Activated naive CD4-positive, alpha-beta T cell treated with anti-CD3 and anti-CD28 coated beads for 36 hours (primary cell): ENCODE results near the gene COX7A2L. TPM values are rescaled to one million over a fixed set of nuclear protein-coding genes. Genes with fewer than 3 reads are reported as not detected.

Source experiments
- CTCF ChIA-PET: fragments of 350-600 bp; sonication (Branson Sonifier 250); formaldehyde crosslinking; loops from one replicate; lab custom pipeline; 2021; ENCODE audit warnings: antibody characterized with exemption; lab: Charles Lee
- DNase-seq: peaks from one replicate; pipeline ENCODE4 v3.0.0-alpha.2; 2020
- H3K27ac Mint-ChIP-seq: one replicate; pipeline ENCODE4 v1.8.0; 2021; ENCODE audit warnings: mild to moderate bottlenecking, mixed read lengths
- H3K27me3 Mint-ChIP-seq: one replicate; pipeline ENCODE4 v1.8.0; 2021; ENCODE audit warnings: low read depth, mixed read lengths
- H3K36me3 Mint-ChIP-seq: one replicate; pipeline ENCODE4 v1.8.0; 2021; ENCODE audit warnings: low read depth, mixed read lengths
- H3K4me1 Mint-ChIP-seq: one replicate; pipeline ENCODE4 v1.8.0; 2021; ENCODE audit warnings: low read depth, mixed read lengths
- H3K4me3 Mint-ChIP-seq: one replicate; pipeline ENCODE4 v1.8.0; 2021; ENCODE audit warnings: mild to moderate bottlenecking, moderate library complexity, mixed read lengths
- H3K9me3 Mint-ChIP-seq: one replicate; pipeline ENCODE4 v1.8.0; 2021; ENCODE audit warnings: mixed read lengths
- intact Hi-C: fragments of 100-400 bp; cut with micrococcal nuclease; formaldehyde crosslinking; loops from one replicate; pipeline ENCODE4 v1.15.1; 2023
- total RNA-seq, 2 experiments: library from RNA; stranded (reverse); gene quantifications; one replicate each; pipeline ENCODE4 v1.2.3, GENCODE V29; 2021

COX7A2L gene
- total RNA-seq, 2 experiments from 2014 or later, result 150 to 152 TPM

- Mint-ChIP-seq H3K4me3 (no peak overlapping the region), H3K27ac (no peak overlapping the region), H3K4me1 (peaks cover 11% of the 10 kb centered on the region), H3K27me3 (no peaks in the 10 kb centered on the region), H3K9me3 (no peaks in the 10 kb centered on the region), H3K36me3 (peaks cover 21% of the 10 kb centered on the region)
- DNase-seq, result no peak
- CTCF ChIA-PET, result interaction anchor here (0.6 to 1.1 kb wide), 4 partner anchors 63 to 477 kb away, joined by 3 to 9 read pairs (median 4); no protein-coding TSS in a partner anchor
- intact Hi-C loops, result no loop called here
Measured at GRCh38 chr2:42324244-42324643, 36.8 kb downstream of the COX7A2L start.

DNA sequence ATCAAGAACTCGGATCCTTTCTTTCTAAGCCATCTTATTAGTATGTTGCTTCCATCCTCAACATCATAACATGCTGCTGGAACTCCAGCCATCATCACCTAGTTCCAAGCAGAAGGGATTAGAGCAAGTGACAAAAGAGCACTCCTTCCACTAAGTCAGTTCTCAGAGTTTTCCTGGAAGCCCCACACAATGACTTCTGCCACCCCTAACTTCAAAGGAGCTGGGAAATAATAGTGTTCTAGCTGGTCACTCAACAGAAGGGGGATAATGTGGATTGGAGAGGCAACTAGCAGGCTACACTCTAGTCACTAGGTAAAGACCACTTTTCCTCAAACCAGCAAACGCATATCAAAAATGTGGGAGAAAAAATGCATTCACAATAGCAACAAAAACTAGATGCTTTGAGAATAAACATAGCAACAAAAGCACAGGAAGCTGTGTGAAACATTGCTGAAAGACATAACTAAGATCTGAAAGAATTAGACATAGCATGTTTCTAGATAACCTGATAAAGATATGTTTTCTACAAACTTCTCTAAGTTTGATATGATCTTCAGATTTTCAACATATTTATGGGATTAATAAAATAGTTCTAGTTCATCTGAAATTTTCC lies 39.5 kb downstream of the COX7A2L start:
- Mint-ChIP-seq H3K9me3 (no peaks in the 10 kb centered on the region), H3K27ac (peak overlapping the region; percentile 59), H3K27me3 (no peaks in the 10 kb centered on the region), H3K4me1 (peaks cover 18% of the 10 kb centered on the region), H3K36me3 (peaks cover 27% of the 10 kb centered on the region), H3K4me3 (no peak overlapping the region)
- no peak for DNase-seq
- CTCF ChIA-PET, result interaction anchor here (1.6 kb wide), 1 partner anchor 235 kb away, joined by 3 read pairs; no protein-coding TSS in a partner anchor
- intact Hi-C loops, result no loop called here

GRCh38 chr2:42319265-42319664 lies 41.8 kb downstream of the COX7A2L start:
- no peak for DNase-seq
- peaks cover 24% of the 10 kb centered on the region for H3K36me3 Mint-ChIP-seq
- CTCF ChIA-PET, result interaction anchor here (1.2 kb wide), 1 partner anchor 9 kb away, joined by 8 read pairs; no protein-coding TSS in a partner anchor
- H3K4me3 Mint-ChIP-seq, result no peak overlapping the region
- H3K9me3 Mint-ChIP-seq, result no peaks in the 10 kb centered on the region
- no peaks in the 10 kb centered on the region for H3K27me3 Mint-ChIP-seq
- no peak overlapping the region for H3K27ac Mint-ChIP-seq
- peaks cover 31% of the 10 kb centered on the region for H3K4me1 Mint-ChIP-seq
- intact Hi-C loops, result no loop called here

- H3K36me3 Mint-ChIP-seq, result peaks cover 24% of the 10 kb centered on the region
- intact Hi-C loops, result no loop called here
- CTCF ChIA-PET, result no interaction called here
- no peaks in the 10 kb centered on the region for H3K27me3 Mint-ChIP-seq
- peaks cover 31% of the 10 kb centered on the region for H3K4me1 Mint-ChIP-seq
- H3K27ac Mint-ChIP-seq, result peak overlapping the region; percentile 47
- H3K9me3 Mint-ChIP-seq, result no peaks in the 10 kb centered on the region
- no peak overlapping the region for H3K4me3 Mint-ChIP-seq
- DNase-seq, result no peak
Measured at GRCh38 chr2:42317945-42318344, 43.1 kb downstream of the COX7A2L start.

DNA sequence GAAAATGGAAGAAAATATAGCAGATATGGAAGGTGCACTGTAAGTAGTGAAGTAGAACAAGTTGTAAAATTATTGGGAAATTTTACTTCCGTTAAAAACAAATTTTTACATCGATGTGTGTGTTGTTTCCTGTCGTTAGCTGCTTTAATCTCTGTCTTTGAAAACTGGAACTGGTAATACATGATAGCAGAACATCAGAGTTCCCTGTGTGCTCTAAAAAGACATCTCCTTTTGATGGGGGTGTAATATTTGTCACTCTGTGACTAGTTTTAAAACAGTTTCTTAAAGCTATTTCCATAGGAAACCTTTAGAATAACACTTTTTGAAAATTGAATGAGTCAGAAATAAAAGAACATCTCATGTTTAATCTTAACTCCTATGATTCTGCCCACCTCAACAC lies 43.5 kb downstream of the COX7A2L start:
- intact Hi-C loops, result no loop called here
- Mint-ChIP-seq H3K9me3 (no peaks in the 10 kb centered on the region), H3K27me3 (no peaks in the 10 kb centered on the region), H3K4me3 (no peak overlapping the region), H3K27ac (peak overlapping the region; percentile 47), H3K36me3 (peaks cover 24% of the 10 kb centered on the region), H3K4me1 (peaks cover 31% of the 10 kb centered on the region)
- CTCF ChIA-PET, result interaction anchor here (1.9 kb wide), 1 partner anchor 11 kb away, joined by 7 read pairs; no protein-coding TSS in a partner anchor
- DNase-seq, result no peak

- Mint-ChIP-seq H3K36me3 (peaks cover 26% of the 10 kb centered on the region), H3K4me3 (no peak overlapping the region), H3K27ac (peak overlapping the region; percentile 56), H3K27me3 (no peaks in the 10 kb centered on the region), H3K4me1 (peaks cover 31% of the 10 kb centered on the region), H3K9me3 (no peaks in the 10 kb centered on the region)
- intact Hi-C loops, result no loop called here
- no peak for DNase-seq
- CTCF ChIA-PET, result interaction anchor here (1.1 to 1.9 kb wide), 2 partner anchors 11 to 16 kb away, joined by 3 to 7 read pairs; no protein-coding TSS in a partner anchor
Measured at GRCh38 chr2:42316910-42317309, 44.1 kb downstream of the COX7A2L start.

DNA sequence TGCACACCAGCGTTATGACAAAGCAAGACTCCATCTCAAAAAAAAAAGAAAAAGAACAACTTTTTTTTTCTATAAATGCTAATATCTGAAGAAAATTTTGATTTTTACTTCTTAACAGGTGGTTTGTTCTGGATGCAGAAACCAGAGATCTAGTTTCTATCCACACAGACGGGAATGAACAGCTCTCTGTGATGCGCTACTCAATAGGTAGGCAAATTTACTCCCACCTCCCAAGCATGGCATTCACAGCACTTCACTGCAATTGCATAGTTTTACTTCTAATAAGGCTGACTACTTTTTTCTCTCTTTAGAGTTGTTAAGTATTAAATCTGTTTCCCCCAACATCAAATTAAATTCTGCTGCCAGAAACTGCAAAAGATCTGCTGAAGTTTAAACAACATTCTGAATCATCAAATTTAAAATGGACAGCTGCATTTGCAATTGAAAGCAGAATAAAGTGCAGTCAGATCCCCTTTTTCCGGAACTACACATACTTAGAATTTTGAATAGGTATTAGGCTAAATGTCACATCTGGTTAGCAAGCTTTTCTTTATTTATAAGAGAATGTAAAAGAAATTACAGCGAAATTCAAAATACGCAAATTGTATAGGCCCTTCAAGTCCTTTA lies 45.1 kb downstream of the COX7A2L start:
- Mint-ChIP-seq H3K4me1 (peaks cover 28% of the 10 kb centered on the region), H3K27ac (peak overlapping the region; percentile 19), H3K9me3 (no peaks in the 10 kb centered on the region), H3K4me3 (no peak overlapping the region), H3K36me3 (peaks cover 21% of the 10 kb centered on the region), H3K27me3 (no peaks in the 10 kb centered on the region)
- intact Hi-C loops, result loop anchor here (1.0 kb wide), 1 partner anchor 476 kb away; no protein-coding TSS in a partner anchor
- CTCF ChIA-PET, result interaction anchor here (1.1 to 1.9 kb wide), 2 partner anchors 12 to 15 kb away, joined by 3 to 7 read pairs; no protein-coding TSS in a partner anchor
- DNase-seq, result no peak

- Mint-ChIP-seq H3K27me3 (no peaks in the 10 kb centered on the region), H3K27ac (peak overlapping the region; percentile 80), H3K36me3 (peaks cover 16% of the 10 kb centered on the region), H3K9me3 (no peaks in the 10 kb centered on the region), H3K4me3 (no peak overlapping the region), H3K4me1 (peaks cover 24% of the 10 kb centered on the region)
- intact Hi-C loops, result loop anchor here (1.0 kb wide), 1 partner anchor 475 kb away; no protein-coding TSS in a partner anchor
- no peak for DNase-seq
- CTCF ChIA-PET, result no interaction called here
Measured at GRCh38 chr2:42314892-42315468, 46.0 kb downstream of the COX7A2L start.

DNA sequence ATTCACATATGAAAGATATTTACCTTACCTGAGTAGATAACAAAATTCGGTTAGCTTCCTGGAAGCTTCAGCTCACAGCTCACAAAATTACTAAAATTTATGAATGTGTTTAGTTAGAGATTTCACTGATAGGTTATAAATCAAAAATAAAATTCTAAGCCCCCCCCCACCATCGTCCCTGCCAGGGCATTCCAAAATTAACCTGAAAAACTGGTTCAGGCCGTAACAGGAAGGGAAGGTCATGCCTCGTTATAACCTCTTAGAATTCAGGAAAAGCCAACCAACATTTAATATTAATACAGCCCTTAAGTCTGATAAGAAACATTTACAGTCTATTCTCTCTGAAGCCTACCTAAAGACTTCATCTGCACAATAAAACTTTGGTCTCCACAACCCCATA lies 48.9 kb downstream of the COX7A2L start:
- Mint-ChIP-seq H3K4me1 (peaks cover 23% of the 10 kb centered on the region), H3K36me3 (peaks cover 11% of the 10 kb centered on the region), H3K27me3 (no peaks in the 10 kb centered on the region), H3K4me3 (no peak overlapping the region), H3K9me3 (no peaks in the 10 kb centered on the region), H3K27ac (no peak overlapping the region)
- intact Hi-C loops, result no loop called here
- CTCF ChIA-PET, result no interaction called here
- no peak for DNase-seq

DNA sequence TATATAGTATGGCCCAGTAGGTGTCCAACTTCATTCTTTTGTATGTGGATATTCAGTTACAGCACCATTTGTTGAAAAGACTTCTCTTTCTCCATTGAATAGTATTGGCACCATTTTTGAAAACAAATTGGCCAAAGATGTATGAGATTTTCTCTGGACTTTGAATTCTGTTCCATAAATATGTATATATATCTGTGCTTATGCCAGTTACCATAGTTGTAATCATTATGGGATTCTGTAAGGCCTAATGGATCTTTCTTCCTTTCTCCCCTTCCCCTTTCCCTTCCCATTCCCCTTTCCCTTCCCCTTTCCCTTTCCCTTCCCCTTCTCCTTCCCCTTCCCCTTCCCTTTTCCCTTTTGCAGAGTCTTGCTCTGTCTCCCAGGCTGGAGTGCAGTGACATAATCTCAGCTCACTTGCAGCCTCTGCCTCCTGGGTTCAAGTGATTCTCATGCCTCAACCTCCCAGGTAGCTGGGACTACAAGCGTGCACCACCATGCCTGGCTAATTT lies 51.0 kb downstream of the COX7A2L start:
- peaks cover 18% of the 10 kb centered on the region for H3K36me3 Mint-ChIP-seq

GRCh38 chr2:42309366-42309765 lies 51.7 kb downstream of the COX7A2L start:
- Mint-ChIP-seq H3K4me3 (no peak overlapping the region), H3K27me3 (no peaks in the 10 kb centered on the region), H3K27ac (peak overlapping the region; percentile 61), H3K4me1 (peaks cover 10% of the 10 kb centered on the region), H3K9me3 (no peaks in the 10 kb centered on the region), H3K36me3 (peaks cover 15% of the 10 kb centered on the region)
- CTCF ChIA-PET, result interaction anchor here (0.6 to 1.3 kb wide), 3 partner anchors 17 to 78 kb away, joined by 3 to 4 read pairs (median 3); no protein-coding TSS in a partner anchor
- DNase-seq, result no peak
- intact Hi-C loops, result no loop called here

More for the DNA sequence above, 51.0 kb downstream of the COX7A2L start:
- Mint-ChIP-seq H3K27ac (no peak overlapping the region), H3K27me3 (no peaks in the 10 kb centered on the region), H3K4me1 (peaks cover 17% of the 10 kb centered on the region), H3K4me3 (no peak overlapping the region), H3K9me3 (no peaks in the 10 kb centered on the region)
- no peak for DNase-seq
- intact Hi-C loops, result no loop called here
- CTCF ChIA-PET, result no interaction called here

DNA sequence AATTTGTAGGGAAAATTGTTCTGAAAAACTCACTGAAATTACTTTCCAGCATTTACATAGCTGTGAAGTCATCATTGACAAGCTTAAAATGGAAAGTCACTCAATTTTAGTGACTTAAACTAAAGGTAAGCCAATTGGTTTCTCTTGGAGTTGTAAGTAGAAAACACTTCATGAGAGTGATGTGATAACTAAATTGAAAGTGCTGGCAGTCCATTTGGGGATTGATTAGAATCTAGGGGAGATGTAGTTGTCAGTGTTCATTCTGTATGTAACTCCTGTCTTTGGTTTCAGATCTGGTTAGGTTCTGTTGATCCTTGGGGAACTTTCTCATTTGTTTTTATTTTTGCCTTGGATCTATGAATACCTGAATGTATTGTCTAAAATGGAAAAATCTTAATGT lies 53.8 kb downstream of the COX7A2L start:
- no peak for DNase-seq
- Mint-ChIP-seq H3K4me3 (no peak overlapping the region), H3K27me3 (no peaks in the 10 kb centered on the region), H3K9me3 (no peaks in the 10 kb centered on the region), H3K4me1 (peaks cover 12% of the 10 kb centered on the region), H3K36me3 (peaks cover 27% of the 10 kb centered on the region), H3K27ac (no peak overlapping the region)
- intact Hi-C loops, result no loop called here
- CTCF ChIA-PET, result interaction anchor here (1.2 to 1.3 kb wide), 2 partner anchors 21 to 211 kb away, joined by 3 to 6 read pairs; no protein-coding TSS in a partner anchor
